ENCODE data around the gene TMEM231. TPM values are rescaled to one million over a fixed set of nuclear protein-coding genes. Genes with fewer than 3 reads are reported as not detected.

The TMEM231 gene
- total and polyA plus RNA-seq, 10 donors = 2.2 to 6.7 (median 3.4) TPM

GRCh38 chr16:75494184-75494583 lies 61.9 kb downstream of the TMEM231 start:
- peak; percentile 24 for DNase-seq
- peaks cover 0 to 24% (median 10%) of the 10 kb centered on the region in 6 donors for H3K4me1 ChIP-seq
- H3K4me3 ChIP-seq = peak overlapping the region in 3 of 8 donors; percentile 27 to 42 (median 33)
- WGBS, 5 donors = 88 to 94% (median 92%) methylated on average over 5 of the region's 5 CpGs
- H3K36me3 ChIP-seq = no peaks in the 10 kb centered on the region
- no peak overlapping the region for H3K27ac ChIP-seq
- intact Hi-C loops (cut with DNase I; ENCODE audit: low total_unique reads) = no loop called here
- H3K9me3 ChIP-seq = no peaks in the 10 kb centered on the region
- TF ChIP-seq POLR2AphosphoS5 (IDR thresholded peaks at IDR 0.05) (no peak), POLR2A (IDR thresholded peaks at IDR 0.05) (no peak), CTCF (IDR thresholded peaks at IDR 0.05 in 8 of 11, conservative IDR thresholded peaks at IDR 0.05 in 3 of 11) (no peak)
- peaks cover 0 to 56% (median 19%) of the 10 kb centered on the region in 7 donors for H3K27me3 ChIP-seq (replicated peaks in 1 of 7)

GRCh38 chr16:75491876-75492275 lies 64.2 kb downstream of the TMEM231 start:
- H3K4me3 ChIP-seq = no peak overlapping the region
- H3K9me3 ChIP-seq = no peaks in the 10 kb centered on the region
- 88 to 100% (median 100%) methylated on average over 1 of the region's 1 CpG for WGBS, 5 donors
- peaks cover 0 to 16% (median 10%) of the 10 kb centered on the region in 6 donors for H3K4me1 ChIP-seq
- DNase-seq = peak; percentile 63
- intact Hi-C loops (cut with DNase I; ENCODE audit: low total_unique reads) = no loop called here
- H3K27ac ChIP-seq = no peak overlapping the region
- H3K27me3 ChIP-seq (replicated peaks in 1 of 7) = peaks cover 0 to 48% (median 19%) of the 10 kb centered on the region in 7 donors
- no peak for TF ChIP-seq CTCF (IDR thresholded peaks at IDR 0.05 in 8 of 11, conservative IDR thresholded peaks at IDR 0.05 in 3 of 11)
- no peak for TF ChIP-seq POLR2A (IDR thresholded peaks at IDR 0.05)
- TF ChIP-seq POLR2AphosphoS5 (IDR thresholded peaks at IDR 0.05) = no peak
- no peaks in the 10 kb centered on the region for H3K36me3 ChIP-seq

- Histone ChIP-seq H3K4me1 (peaks cover 0 to 9% (median 0%) of the 10 kb centered on the region in 6 donors), H3K36me3 (no peaks in the 10 kb centered on the region), H3K9me3 (no peaks in the 10 kb centered on the region), H3K4me3 (no peak overlapping the region), H3K27me3 (replicated peaks in 1 of 7) (peaks cover 0 to 15% (median 0%) of the 10 kb centered on the region in 7 donors), H3K27ac (no peak overlapping the region)
- TF ChIP-seq POLR2AphosphoS5 (IDR thresholded peaks at IDR 0.05) (no peak), POLR2A (IDR thresholded peaks at IDR 0.05) (no peak), CTCF (IDR thresholded peaks at IDR 0.05 in 8 of 11, conservative IDR thresholded peaks at IDR 0.05 in 3 of 11) (no peak)
- intact Hi-C loops (cut with DNase I; ENCODE audit: low total_unique reads) = loop anchor here (10.0 kb wide), 1 partner anchor 56 kb away; no protein-coding TSS in a partner anchor
- WGBS, 5 donors = 86 to 92% (median 89%) methylated on average over 2 of the region's 2 CpGs
- no peak for DNase-seq
Measured at GRCh38 chr16:75488322-75488721, 67.7 kb downstream of the TMEM231 start.

Other genes with a start within 250 kb of the TMEM231 start
- gene CFDP1, start 122.7 kb downstream of the TMEM231 start, total RNA-seq = 100 to 1,000 TPM in 6 of 7 donors, 10 to 100 TPM in 1; 56.1 to 153 (median 108) TPM
- 100 to 1,000 TPM; 101 to 222 (median 108) TPM for gene CFDP1, start 122.7 kb downstream of the TMEM231 start, polyA plus RNA-seq
- 10 to 100 TPM; 26.3 to 54.0 (median 34.2) TPM for gene TMEM170A, start 91.6 kb downstream of the TMEM231 start, total RNA-seq
- 10 to 100 TPM in 1 of 3 donors, 1 to 10 TPM in 2; 6.1 to 12.0 (median 6.4) TPM for gene TMEM170A, start 91.6 kb downstream of the TMEM231 start, polyA plus RNA-seq
- gene CHST6, start 60.8 kb downstream of the TMEM231 start, total RNA-seq = under 1 TPM in 6 of 7 donors, not detected in 1; 0.17 to 0.66 (median 0.26) TPM
- gene CHST6, start 60.8 kb downstream of the TMEM231 start, polyA plus RNA-seq = under 1 TPM; under 0.01 to 0.06 (median 0.02) TPM
- under 1 TPM in 2 of 7 donors, not detected in 5; 0.18 to 0.20 TPM for gene CHST5, start 20.1 kb downstream of the TMEM231 start, total RNA-seq
- gene CHST5, start 20.1 kb downstream of the TMEM231 start, polyA plus RNA-seq = under 1 TPM; 0.03 to 0.07 (median 0.06) TPM
- 100 to 1,000 TPM; 111 to 133 (median 119) TPM for gene GABARAPL2, start 10.1 kb upstream of the TMEM231 start, total RNA-seq
- gene GABARAPL2, start 10.1 kb upstream of the TMEM231 start, polyA plus RNA-seq = 100 to 1,000 TPM in 2 of 3 donors, 10 to 100 TPM in 1; 86.6 to 169 (median 130) TPM
- 100 to 1,000 TPM in 1 of 7 donors, 10 to 100 TPM in 6; 42.5 to 120 (median 65.5) TPM for gene ADAT1, start 67.0 kb upstream of the TMEM231 start, total RNA-seq
- gene ADAT1, start 67.0 kb upstream of the TMEM231 start, polyA plus RNA-seq = 10 to 100 TPM; 13.2 to 18.3 (median 14.5) TPM
- 10 to 100 TPM; 85.2 to 97.7 (median 89.6) TPM for gene KARS1, start 91.4 kb upstream of the TMEM231 start, total RNA-seq
- gene KARS1, start 91.4 kb upstream of the TMEM231 start, polyA plus RNA-seq = 10 to 100 TPM; 63.7 to 88.0 (median 83.2) TPM
- 10 to 100 TPM; 66.5 to 90.1 (median 75.4) TPM for gene TERF2IP, start 91.5 kb upstream of the TMEM231 start, total RNA-seq
- 10 to 100 TPM; 42.8 to 71.0 (median 64.4) TPM for gene TERF2IP, start 91.5 kb upstream of the TMEM231 start, polyA plus RNA-seq
- gene CPHXL2, start 120.8 kb upstream of the TMEM231 start, total RNA-seq = not detected
- under 1 TPM in 1 of 3 donors, not detected in 2; 0.06 TPM for gene CPHXL2, start 120.8 kb upstream of the TMEM231 start, polyA plus RNA-seq
- not detected for gene DUXB, start 145.2 kb upstream of the TMEM231 start, total RNA-seq
- gene DUXB, start 145.2 kb upstream of the TMEM231 start, polyA plus RNA-seq = not detected
- not detected for gene CPHXL, start 170.2 kb upstream of the TMEM231 start, total RNA-seq
- not detected for gene CPHXL, start 170.2 kb upstream of the TMEM231 start, polyA plus RNA-seq

Measured in spleen (tissue), 11 donors.